ENCODE data around the gene CASD1.

The CASD1 gene

GRCh38 chr7:94509264-94509886 lies at the start of gene CASD1:
CASD1 (plus strand) TSS chr7:94509809; CDS start chr7:94510085, 276 bp downstream.
- DNase-seq (ENCODE audit: low read depth in 1 of 2, low spot score in 1 of 2) = peak; percentile 33 to 46

GRCh38 chr7:94466516-94466915 lies 43.1 kb upstream of the CASD1 start:
- DNase-seq (ENCODE audit: low read depth in 1 of 2, low spot score in 1 of 2) = no peak

- no peak for DNase-seq (ENCODE audit: low read depth in 1 of 2, low spot score in 1 of 2)
Observed at GRCh38 chr7:94471604-94472003, 38.0 kb upstream of the CASD1 start.

- DNase-seq (ENCODE audit: low read depth in 1 of 2, low spot score in 1 of 2) = no peak
Observed at GRCh38 chr7:94472608-94473007, 37.0 kb upstream of the CASD1 start.

GRCh38 chr7:94476251-94476840 lies 33.3 kb upstream of the CASD1 start:
- no peak for DNase-seq (ENCODE audit: low read depth in 1 of 2, low spot score in 1 of 2)

- no peak for DNase-seq (ENCODE audit: low read depth in 1 of 2, low spot score in 1 of 2)
Observed at GRCh38 chr7:94477878-94478277, 31.7 kb upstream of the CASD1 start.

- no peak for DNase-seq (ENCODE audit: low read depth in 1 of 2, low spot score in 1 of 2)
Observed at GRCh38 chr7:94478648-94479214, 30.9 kb upstream of the CASD1 start.

- DNase-seq (ENCODE audit: low read depth in 1 of 2, low spot score in 1 of 2) = no peak
Observed at GRCh38 chr7:94481279-94481678, 28.3 kb upstream of the CASD1 start.

GRCh38 chr7:94482796-94483195 lies 26.8 kb upstream of the CASD1 start:
- no peak for DNase-seq (ENCODE audit: low read depth in 1 of 2, low spot score in 1 of 2)

- DNase-seq (ENCODE audit: low read depth in 1 of 2, low spot score in 1 of 2) = no peak
Observed at GRCh38 chr7:94483843-94484242, 25.8 kb upstream of the CASD1 start.

- DNase-seq (ENCODE audit: low read depth in 1 of 2, low spot score in 1 of 2) = no peak
Observed at GRCh38 chr7:94486216-94486615, 23.4 kb upstream of the CASD1 start.

- DNase-seq (ENCODE audit: low read depth in 1 of 2, low spot score in 1 of 2) = no peak
Observed at GRCh38 chr7:94491410-94491809, 18.2 kb upstream of the CASD1 start.

GRCh38 chr7:94492601-94493000 lies 17.0 kb upstream of the CASD1 start:
- no peak for DNase-seq (ENCODE audit: low read depth in 1 of 2, low spot score in 1 of 2)

GRCh38 chr7:94497874-94498670 lies 11.5 kb upstream of the CASD1 start:
- no peak for DNase-seq (ENCODE audit: low read depth in 1 of 2, low spot score in 1 of 2)

GRCh38 chr7:94498918-94499317 lies 10.7 kb upstream of the CASD1 start:
- no peak for DNase-seq (ENCODE audit: low read depth in 1 of 2, low spot score in 1 of 2)

- no peak for DNase-seq (ENCODE audit: low read depth in 1 of 2, low spot score in 1 of 2)
Observed at GRCh38 chr7:94507462-94507861, 2.1 kb upstream of the CASD1 start.

GRCh38 chr7:94507962-94508361 lies 1.6 kb upstream of the CASD1 start:
- no peak for DNase-seq (ENCODE audit: low read depth in 1 of 2, low spot score in 1 of 2)

- DNase-seq (ENCODE audit: low read depth in 1 of 2, low spot score in 1 of 2) = peak; percentile 24 to 44
Observed at GRCh38 chr7:94509887-94510581, 425 bp downstream of the CASD1 start.

GRCh38 chr7:94510582-94511496 lies 1.2 kb downstream of the CASD1 start:
- DNase-seq (ENCODE audit: low read depth in 1 of 2, low spot score in 1 of 2) = peak; percentile 9 to 13

- no peak for DNase-seq (ENCODE audit: low read depth in 1 of 2, low spot score in 1 of 2)
Observed at GRCh38 chr7:94511718-94512117, 2.1 kb downstream of the CASD1 start.

Data from activated T-helper 1 cell treated with anti-CD3 and anti-CD28 coated beads, Interleukin-2, amount 50 U/mL, for 16 hours (primary cell).